Measurements from ENCODE around the gene KLHL22.
A peak's percentile ranks its signal among the peaks of the same experiment; 100 is the strongest.

Gene KLHL22

GRCh38 chr22:20432244-20432686 lies 63.3 kb downstream of the KLHL22 start:
- no peak for DNase-seq (ENCODE audit: low spot score)

GRCh38 chr22:20431511-20432192 lies 63.9 kb downstream of the KLHL22 start:
- DNase-seq (ENCODE audit: low spot score), result peak; percentile 54

GRCh38 chr22:20430720-20431510 lies 64.7 kb downstream of the KLHL22 start:
- peak; percentile 96 for DNase-seq (ENCODE audit: low spot score)

- no peak for DNase-seq (ENCODE audit: low spot score)
Observed at GRCh38 chr22:20430101-20430719, 65.4 kb downstream of the KLHL22 start.

GRCh38 chr22:20429254-20430100 lies 66.1 kb downstream of the KLHL22 start:
- DNase-seq (ENCODE audit: low spot score), result no peak

GRCh38 chr22:20428496-20429253 lies 66.9 kb downstream of the KLHL22 start:
- no peak for DNase-seq (ENCODE audit: low spot score)

- DNase-seq (ENCODE audit: low spot score), result no peak
Observed at GRCh38 chr22:20427945-20428417, 67.6 kb downstream of the KLHL22 start.

GRCh38 chr22:20427104-20427944 lies 68.3 kb downstream of the KLHL22 start:
- DNase-seq (ENCODE audit: low spot score), result no peak

GRCh38 chr22:20426259-20426615 lies 69.4 kb downstream of the KLHL22 start:
- DNase-seq (ENCODE audit: low spot score), result no peak

- DNase-seq (ENCODE audit: low spot score), result no peak
Observed at GRCh38 chr22:20425566-20426258, 69.9 kb downstream of the KLHL22 start.

- DNase-seq (ENCODE audit: low spot score), result peak; percentile 35
Observed at GRCh38 chr22:20424932-20425565, 70.5 kb downstream of the KLHL22 start.

GRCh38 chr22:20424568-20424931 lies 71.0 kb downstream of the KLHL22 start:
- no peak for DNase-seq (ENCODE audit: low spot score)

- DNase-seq (ENCODE audit: low spot score), result no peak
Observed at GRCh38 chr22:20423906-20424551, 71.6 kb downstream of the KLHL22 start.

GRCh38 chr22:20423008-20423905 lies 72.3 kb downstream of the KLHL22 start:
- DNase-seq (ENCODE audit: low spot score), result no peak

GRCh38 chr22:20422271-20423007 lies 73.2 kb downstream of the KLHL22 start:
- no peak for DNase-seq (ENCODE audit: low spot score)

GRCh38 chr22:20421507-20421874 lies 74.1 kb downstream of the KLHL22 start:
- DNase-seq (ENCODE audit: low spot score), result no peak
